GM03348 (cell line): Measurements from ENCODE around the gene ARHGAP19.
"Not testable (repeated sequence)": the region's sequence is repeated elsewhere in the genome, so short reads cannot be mapped to it uniquely, and the experiment has no call there.

Source experiments
- DNase-seq: peaks from one replicate; pipeline ENCODE4 v3.0.0; 2012; ENCODE audit warnings: low spot score

Gene ARHGAP19

DNA sequence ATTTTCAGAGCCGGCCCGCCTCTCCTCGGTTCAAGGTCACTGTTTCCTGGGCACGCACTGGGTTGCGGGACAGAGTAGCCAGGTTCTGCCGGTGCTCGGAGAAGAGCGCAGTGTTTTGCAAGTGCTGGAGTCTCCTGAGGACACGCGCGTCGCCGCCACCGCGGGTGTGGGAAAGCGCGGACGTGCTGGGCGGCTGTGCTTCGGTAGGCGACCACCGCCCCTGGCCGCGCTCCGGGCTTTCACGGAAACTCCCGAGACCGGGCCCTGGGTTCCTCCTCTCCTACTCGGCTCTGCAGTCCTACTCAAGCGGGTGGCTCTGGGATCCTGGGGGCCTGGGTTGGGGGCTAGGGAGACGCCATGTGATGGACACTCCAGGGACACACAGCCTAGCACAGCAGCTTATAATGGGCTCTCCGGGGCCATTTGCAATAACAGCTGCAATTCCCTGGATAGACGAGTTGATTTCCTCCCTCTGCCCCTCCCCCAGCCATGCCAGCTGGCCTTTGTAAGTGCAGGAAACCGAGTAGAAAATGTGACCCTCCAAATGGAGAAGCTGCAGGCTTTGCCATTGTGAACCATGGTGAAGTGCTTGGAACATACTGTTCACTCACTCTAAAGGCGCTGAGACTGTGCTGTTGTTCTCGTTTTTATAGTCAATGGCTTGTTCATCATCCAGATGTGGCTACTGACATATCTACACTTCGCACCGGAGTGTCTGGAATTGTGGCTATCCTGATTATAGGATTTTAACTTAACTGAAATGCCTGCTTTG is 28.8 kb upstream of the ARHGAP19 start:
- DNase-seq = no peak

DNA sequence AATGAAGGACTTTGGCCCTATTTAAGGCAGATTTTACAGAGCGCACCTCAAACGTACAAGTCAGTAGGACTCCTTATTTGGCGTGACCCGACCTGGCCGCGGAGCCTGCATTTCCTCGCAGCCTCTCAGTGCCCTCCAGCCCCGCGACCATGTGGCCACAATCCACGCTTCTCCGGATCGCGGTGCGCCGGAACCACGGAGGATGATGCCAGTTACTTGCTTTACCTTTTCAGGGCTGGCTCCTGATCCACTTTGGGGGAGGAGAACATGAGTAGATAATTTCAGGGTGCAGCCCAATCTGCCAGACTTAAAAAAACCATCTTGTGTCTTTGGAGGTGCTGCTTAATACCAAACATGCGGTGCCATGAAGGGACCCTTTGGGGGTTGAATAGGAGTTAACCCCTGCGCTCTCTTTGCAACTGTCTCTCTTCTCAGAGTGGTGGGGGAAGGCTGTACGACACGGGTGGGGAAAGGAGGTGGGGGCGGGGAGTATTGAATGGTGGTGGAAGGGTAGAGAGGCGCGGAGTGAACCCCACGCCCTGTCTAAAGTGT is 28.1 kb upstream of the ARHGAP19 start:
- DNase-seq = no peak

DNA sequence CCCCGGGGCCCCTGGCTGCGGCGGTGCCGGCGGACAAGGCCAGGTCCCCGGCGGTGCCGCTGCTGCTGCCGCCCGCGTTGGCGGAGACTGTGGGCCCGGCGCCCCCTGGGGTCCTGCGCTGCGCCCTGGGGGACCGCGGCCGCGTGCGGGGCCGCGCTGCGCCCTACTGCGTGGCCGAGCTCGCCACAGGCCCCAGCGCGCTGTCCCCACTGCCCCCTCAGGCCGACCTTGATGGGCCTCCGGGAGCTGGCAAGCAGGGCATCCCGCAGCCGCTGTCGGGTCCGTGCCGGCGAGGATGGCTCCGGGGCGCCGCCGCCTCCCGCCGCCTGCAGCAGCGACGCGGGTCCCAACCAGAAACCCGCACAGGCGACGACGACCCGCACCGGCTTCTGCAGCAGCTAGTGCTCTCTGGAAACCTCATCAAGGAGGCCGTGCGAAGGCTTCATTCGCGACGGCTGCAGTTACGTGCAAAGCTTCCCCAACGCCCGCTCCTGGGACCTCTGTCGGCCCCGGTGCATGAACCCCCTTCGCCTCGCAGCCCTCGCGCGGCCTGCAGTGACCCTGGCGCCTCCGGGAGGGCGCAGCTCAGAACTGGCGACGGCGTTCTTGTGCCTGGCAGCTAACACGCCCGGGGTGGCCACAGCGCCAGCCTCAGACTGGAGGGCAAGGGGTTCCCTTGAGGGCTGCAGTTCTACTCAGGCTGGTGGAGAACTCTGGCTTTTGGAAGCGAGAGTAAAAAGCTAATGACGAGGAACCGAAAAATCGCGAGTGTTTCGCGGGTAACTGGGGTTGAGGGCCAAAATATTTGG is 27.4 kb upstream of the ARHGAP19 start:
- DNase-seq = peak; percentile 44

DNA sequence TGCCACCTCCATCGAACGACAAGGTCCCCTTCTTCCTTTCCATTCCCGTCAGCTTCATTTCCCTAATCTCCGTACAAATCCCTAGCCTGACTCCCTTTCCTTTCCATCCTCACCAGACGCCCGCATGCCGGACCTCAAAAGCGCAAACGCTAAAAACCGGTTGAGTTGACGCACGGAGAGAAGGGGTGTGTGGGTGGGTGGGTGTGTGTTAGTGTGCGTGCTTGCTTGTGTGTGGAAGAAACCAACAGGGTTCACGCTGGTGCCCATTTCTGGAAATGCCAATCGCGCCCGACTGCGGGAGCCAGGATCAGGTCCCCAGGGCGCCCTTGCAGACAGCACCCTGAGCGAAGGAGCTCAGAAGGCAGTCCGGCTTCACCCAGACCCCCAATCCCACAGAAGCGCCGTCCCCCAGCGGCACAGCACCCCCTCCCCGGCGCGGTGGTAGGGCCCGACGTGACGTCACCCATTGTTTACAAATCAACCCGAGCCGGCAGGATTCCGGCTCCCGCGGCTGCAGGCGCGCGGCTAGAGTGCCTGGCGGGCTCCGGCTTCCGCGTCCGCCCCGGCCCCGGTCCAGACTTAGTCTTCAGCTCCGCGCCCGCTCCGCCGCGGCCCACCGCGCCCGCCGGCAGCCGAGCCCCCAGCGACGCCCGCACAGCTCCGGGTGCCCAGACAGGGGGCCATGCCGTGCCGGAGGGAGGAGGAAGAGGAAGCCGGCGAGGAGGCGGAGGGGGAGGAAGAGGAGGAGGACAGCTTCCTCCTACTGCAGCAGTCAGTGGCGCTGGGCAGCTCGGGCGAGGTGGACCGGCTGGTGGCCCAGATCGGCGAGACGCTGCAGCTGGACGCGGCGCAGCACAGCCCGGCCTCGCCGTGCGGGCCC is 26.6 kb upstream of the ARHGAP19 start, which contains the start of gene FRAT1:
TSS of gene FRAT1 (plus strand) at position 500 of the 880 bp plus-strand sequence. CDS start at position 683, 183 bp downstream.
- peak; percentile 90 for DNase-seq

DNA sequence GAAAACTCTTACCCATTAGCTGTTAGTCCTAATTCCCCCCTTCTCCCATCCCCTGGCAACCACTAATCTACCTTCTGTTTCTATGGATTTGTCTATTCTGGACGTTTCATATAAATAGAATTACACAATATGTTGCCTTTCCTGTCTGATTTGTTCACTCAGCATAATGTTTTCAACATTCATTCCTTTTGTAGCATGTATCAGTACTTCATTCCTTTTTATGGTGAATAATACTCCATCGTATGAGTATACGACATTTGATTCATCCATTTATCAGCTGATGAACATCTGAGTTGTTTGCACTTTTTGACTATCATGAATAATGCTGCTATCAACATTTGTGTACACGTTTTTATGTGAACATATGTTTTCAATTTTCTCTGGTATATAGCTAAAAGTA is 22.2 kb upstream of the ARHGAP19 start:
- DNase-seq = no peak

DNA sequence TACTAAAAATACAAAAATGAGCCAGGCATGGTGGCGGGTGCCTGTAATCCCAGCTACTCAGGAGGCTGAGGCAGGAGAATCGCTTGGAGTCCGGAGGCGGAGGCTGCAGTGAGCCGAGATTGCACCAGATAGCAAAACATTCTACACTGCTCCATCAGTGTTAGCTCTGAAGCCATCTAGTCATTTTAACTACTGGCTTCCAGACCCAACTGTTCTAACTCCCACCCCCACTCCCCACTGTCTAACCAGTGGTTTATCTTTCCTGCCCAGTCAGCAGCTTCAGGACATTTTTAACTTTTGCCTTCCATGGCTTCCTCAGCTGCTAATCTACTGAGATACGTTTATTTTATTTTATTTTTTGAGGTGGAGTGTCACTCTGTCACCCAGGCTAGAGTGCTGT is 20.5 kb upstream of the ARHGAP19 start:
- no peak for DNase-seq

DNA sequence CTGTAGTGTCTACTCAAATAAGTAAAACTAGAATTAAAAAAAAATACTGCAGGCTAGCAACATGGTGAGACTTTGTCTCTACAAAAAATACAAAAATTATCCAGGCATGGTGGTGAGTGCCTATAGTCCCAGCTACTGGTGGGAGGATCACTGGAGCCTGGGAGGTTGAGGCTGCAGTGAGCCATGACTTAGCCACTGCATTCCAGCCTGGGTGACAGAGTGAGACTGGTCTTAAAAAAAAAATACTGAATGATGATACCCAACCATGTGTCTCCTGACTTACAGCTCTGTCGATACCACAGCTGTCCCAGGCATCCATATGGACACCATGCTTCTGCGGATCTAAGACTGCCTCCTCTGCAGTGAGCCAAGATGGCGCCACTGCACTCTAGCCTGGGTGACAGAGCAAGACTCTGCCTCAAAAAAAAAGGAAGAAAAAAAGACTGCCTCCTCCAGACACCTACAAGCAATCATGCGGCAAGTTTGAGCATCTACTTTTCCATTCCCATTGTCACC is 18.7 kb upstream of the ARHGAP19 start:
- no peak for DNase-seq

DNA sequence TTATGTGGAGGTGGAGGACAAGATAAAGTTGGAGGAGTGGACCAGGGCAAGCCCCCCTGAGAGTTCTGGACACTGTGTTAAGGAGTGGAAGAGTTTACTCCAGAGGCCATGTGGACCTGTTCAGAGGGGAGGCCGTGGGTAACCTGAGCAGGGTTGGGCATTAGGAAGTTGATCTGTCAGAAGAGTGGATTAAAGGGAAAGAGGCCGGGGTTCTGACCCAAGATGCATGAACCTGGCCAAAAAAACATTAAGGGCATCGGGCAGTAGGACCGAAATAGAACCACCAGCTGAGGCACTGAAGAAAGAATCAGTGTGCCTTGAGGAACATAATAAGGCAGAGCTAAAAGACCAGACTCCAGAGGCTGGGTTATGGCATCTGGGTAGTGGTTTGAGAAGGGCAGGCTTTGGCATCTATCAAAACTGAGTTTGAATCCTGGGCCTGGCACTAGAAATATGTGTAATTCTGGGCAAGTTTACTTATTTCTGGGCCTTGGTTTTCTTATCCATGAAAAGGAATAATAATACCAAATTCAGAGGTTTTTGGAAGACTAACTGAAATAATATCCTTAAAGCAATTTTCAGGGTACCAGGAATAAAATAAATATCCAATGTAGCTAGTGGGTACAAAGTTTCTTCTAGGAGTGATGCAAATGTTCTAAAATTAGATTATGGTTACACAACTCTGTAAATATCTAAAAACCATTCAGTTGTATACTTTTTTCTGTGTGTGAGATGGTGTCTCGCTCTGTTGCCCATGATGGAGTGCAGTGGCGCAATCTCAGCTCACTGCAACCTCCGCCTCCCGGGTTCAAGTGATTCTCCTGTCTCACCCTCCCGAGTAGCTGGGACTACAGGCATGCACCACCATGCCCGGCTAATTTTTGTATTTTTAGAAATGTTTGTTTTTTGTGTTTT is 15.7 kb upstream of the ARHGAP19 start:
- DNase-seq = no peak

DNA sequence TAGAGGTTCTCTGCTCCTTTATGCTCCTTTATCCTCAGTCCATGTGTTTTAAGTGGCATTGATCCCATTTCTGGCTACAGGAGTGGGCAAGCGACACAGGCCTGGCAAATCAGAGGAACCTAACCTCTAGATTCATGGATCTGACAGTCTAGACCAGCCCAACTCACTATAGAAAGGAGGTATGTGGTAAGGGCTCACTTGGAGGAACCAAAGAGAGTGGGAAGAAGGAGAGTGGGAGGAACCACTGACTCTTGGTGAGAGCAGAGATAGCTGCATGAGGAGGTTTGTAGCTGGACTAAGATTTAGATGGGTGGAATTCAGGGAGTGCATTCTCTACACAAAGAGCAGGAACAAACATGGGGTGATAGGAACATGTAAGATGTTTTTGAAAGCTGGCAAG is 15.0 kb upstream of the ARHGAP19 start:
- DNase-seq = no peak

DNA sequence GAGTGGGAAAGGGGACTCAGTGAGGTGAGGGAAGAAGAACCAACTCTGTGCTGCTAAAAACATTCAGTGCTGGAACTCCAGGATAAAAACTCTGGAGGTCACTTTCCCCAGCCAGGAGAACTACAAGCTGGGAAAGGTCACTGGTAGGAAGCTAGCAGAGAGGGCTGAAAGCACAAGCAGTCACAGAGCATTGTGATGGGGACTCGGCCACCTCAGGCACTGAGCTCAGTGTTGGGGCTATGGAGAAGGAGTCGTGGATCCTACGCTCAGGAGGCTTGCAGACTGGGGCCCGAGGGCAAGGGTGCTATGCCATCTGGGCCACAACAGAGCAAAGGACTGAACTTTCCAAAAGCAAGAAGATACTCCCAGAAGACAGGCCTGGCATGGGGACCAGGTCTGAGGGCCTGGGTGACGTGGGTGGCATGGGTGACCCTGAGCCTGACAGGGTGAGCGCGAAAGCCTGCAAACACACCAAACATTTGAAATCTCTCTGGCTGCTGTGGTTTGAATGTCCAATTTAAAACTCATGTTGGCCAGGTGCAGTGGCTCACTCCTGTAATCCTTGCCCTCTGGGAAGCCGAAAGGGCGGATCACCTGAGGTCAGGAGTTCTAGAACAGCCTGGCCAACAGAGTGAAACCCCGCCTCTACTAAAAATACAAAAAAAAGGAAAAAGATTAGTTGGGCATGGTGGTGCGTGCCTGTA is 9.8 kb upstream of the ARHGAP19 start:
- no peak for DNase-seq

DNA sequence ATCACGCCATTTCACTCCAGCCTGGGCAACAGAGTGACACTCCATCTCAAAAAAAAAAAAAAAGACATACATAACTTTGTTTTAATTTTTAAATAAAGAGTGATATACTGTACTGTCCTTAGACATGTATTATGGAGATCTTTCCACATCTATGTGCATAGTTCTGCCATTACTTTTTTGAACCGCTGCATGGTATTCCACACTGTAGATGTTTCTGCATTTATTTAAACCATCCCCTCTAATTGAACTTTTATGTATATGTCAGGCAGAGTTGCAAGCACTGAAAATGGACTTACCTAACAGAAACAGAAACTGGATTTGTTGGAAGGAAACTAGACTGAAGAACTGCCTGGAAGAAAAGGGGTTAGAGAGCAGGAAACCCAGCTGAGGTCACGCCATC is 8.5 kb upstream of the ARHGAP19 start:
- DNase-seq = no peak

DNA sequence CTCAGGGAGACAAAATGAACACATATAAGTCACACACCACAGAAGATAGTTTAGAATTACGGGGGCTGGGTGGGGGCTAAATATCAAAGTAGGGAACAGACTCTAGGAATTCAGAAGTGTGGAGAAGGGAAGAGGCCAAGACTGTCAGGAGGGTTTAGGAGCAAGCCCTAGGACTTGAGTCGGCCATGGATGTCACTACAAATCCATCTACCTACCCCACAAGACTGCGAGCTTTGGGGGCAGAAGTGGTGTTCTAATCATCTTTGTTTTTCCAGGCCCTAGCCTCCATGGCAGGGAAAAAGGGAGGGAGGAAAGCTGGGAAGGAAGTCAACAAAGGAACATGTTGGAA is 5.8 kb upstream of the ARHGAP19 start:
- DNase-seq = no peak

DNA sequence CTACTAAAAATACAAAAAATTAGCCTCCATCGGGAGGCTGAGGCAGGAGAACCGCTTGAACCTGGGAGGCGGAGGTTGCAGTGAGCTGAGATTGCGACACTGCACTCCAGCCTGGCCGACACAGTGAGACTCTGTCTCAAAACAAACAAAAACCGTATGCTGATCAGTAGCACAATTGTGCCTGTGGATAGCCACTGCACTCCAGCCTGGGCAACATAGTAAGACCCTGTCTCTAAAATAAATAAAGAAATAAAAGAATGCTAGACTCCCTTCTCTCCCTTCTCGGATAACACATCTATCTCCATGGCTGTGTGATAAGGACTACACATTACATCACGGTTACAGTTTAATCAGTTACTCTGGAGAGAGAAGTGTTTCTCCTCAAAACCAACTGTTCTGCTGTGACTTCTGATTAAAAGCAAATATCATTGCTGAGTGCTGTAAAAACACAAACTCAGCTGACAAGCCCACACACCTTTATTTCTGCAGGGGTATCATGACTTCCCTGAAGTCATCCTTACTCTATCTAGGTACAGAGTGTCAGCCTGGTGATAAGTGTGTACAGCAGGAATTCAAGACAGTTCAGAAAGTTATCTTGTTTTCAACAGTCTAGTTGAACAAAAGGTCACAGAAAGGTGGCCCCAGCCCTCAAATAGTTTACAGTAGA is 5.3 kb upstream of the ARHGAP19 start:
- no peak for DNase-seq

DNA sequence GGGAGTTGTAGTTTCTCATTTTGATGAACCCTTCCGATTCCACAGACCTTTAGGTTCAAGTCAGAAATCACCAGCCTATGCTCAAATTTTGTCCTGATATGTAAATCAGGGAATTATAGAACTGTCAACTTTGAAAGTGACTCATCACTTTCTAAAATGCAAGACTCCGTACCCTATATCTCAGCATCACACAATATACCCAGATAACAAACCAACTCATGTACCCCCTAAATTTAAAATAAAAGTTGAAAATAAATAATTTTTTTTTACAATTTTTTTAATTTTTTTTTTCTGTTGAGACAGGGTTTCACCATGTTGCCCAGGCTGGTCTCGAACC is 393 bp upstream of the ARHGAP19 start:
- DNase-seq = no peak

DNA sequence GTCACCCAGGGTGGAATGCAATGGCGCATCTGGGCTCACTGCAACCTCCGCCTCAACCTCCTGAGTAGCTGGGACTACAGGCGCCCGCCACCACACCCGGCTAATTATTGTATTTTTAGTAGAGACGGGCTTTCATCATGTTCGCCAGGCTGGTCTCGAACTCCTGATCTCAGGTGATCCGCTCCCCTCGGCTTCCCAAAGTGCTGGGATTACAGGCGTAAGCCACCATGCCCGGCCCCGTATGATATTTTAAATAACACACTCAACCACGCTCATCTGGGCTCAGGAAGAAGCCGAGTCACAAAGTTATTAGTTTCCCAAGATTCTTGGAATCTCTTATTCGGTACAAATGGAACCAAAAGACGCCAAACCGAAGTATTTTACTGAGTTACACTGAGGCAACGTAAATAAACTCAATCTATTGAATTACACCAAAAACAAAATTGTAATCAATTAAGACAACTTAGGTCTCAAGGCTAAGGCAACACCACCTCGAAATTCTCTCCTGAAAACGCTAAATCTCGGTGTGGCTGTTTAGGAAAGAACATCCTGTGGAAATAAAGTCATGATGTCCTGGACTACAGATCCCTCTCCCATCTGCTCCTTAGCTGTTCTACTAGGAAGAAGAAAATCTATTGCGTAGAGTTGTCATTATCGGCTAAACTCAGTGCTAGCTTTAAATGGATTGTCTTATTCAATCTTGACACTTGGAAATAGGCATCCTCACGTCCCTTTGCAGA is 910 bp downstream of the ARHGAP19 start:
- peak; percentile 28 for DNase-seq

DNA sequence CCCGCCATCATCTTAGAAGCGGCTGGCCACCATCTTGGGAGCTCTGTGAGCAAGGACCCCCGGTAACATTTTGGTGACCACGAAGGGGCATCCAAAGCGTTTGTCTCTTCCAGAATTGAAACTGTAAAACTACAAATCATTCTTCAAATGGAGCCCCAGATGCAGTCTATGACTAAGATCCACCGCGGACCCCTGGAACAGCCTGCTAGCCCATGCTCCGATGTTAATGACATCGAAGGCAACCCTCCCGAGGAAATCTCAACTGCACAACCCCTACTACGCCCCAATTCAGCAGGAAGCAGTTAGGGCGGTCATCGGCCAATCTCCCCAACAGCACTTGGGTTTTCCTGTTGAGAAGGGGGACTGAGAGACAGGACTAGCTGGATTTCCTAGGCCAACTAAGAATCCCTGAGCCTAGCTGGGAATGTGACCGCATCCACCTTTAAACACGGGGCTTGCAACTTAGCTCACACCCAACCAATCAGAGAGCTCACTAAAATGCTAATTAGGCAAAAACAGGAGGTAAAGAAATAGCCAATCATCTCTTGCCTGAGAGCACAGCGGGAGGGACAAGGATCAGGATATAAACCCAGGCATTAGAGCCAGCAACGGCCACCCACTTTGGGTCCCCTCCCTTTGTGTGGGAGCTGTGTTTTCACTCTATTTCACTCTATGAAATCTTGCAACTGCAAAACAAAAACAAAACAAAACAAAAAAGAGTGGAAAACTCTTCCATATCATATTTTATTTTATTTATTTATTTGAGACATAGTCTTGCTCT is 1.7 kb downstream of the ARHGAP19 start:
- DNase-seq = not testable (repeated sequence)

DNA sequence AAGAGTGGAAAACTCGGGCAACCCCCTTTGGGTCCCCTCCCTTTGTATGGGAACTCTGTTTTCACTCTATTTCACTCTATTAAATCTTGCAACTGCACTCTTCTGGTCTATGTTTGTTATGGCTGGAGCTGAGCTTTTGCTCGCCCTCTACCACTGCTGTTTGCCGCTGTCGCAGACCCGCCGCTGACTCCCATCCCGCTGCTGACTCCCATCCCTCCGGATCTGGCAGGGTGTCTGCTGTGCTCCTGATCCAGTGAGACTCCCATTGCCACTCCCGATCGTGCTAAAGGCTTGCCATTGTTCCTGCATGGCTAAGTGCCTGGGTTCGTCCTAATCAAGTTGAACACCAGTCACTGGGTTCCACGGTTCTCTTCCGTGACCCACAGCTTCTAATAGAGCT is 2.4 kb downstream of the ARHGAP19 start:
- not testable (repeated sequence) for DNase-seq

DNA sequence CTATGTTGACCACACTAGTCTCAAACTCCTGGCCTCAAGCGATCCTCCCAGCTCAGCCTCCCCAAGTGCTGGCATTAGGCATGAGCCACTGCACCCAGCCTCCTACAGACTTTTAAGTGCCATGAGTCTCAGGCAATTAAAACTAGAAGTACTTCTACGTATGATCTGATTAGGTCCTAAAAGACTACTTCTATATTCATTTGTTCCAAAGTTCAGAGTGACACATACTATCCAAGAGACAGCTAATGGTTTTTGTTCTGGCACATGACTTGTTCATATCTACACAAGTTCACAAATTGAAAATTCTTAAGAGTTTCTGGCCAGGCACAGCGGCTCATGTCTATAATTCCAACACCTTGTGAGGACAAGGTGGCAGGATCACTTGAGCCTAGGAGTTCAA is 11.7 kb downstream of the ARHGAP19 start:
- no peak for DNase-seq
